Measurements from ENCODE around the gene MIER1.
"Not testable (repeated sequence)": the region's sequence is repeated elsewhere in the genome, so short reads cannot be mapped to it uniquely, and the experiment has no call there.

Gene MIER1

DNA sequence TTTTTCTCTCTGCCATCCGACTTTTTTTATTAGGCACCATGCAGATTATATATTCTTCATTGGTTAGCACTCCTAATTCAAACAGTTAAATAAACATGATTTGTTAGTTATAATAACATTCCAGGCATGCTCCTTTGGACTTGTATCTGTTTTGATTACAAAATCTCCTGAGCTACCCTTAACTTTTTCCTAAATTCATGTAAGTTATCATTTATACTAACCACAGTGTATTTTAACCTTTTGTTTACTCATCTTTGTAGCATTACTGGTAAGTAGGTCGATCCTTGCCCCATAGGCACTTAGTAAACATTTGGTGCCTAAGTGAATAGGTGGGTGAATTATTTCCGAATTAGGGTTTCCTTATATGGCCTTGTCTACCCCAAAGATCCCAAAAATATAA lies 43.8 kb downstream of the MIER1 start:
- Histone ChIP-seq H3K4me3 (ENCODE audit: low read length, poor library complexity, severe bottlenecking) (no peak overlapping the region), H3K27me3 (ENCODE audit: insufficient read depth, low read length, poor library complexity, severe bottlenecking) (no peaks in the 10 kb centered on the region), H3F3A (ENCODE audit: low read depth) (peaks cover 3% of the 10 kb centered on the region; the same call in 1 of the 2 replicates), H3K9ac (ENCODE audit: low read depth, low read length, poor library complexity, severe bottlenecking) (no peak overlapping the region), H3K36me3 (ENCODE audit: insufficient read depth, low read length) (peaks cover 81% of the 10 kb centered on the region), H3K9me2 (replicated peaks; ENCODE audit: low read depth, low read length) (no peaks in the 10 kb centered on the region), H3K79me2 (ENCODE audit: insufficient read depth, low read length) (no peaks in the 10 kb centered on the region), H4K20me1 (ENCODE audit: insufficient read depth, low read length, poor library complexity, severe bottlenecking) (no peaks in the 10 kb centered on the region), H3K4me2 (ENCODE audit: low read depth, low read length, poor library complexity, severe bottlenecking) (no peak overlapping the region), H2AFZ (ENCODE audit: low read length) (no peak overlapping the region), H3K4me1 (ENCODE audit: insufficient read depth, low read length, poor library complexity, severe bottlenecking) (no peaks in the 10 kb centered on the region), H3K9me3 (ENCODE audit: insufficient read depth, low read depth, low read length) (peaks cover 5% of the 10 kb centered on the region; the same call in 1 of the 2 replicates)
- TF ChIP-seq, protein P1, sequence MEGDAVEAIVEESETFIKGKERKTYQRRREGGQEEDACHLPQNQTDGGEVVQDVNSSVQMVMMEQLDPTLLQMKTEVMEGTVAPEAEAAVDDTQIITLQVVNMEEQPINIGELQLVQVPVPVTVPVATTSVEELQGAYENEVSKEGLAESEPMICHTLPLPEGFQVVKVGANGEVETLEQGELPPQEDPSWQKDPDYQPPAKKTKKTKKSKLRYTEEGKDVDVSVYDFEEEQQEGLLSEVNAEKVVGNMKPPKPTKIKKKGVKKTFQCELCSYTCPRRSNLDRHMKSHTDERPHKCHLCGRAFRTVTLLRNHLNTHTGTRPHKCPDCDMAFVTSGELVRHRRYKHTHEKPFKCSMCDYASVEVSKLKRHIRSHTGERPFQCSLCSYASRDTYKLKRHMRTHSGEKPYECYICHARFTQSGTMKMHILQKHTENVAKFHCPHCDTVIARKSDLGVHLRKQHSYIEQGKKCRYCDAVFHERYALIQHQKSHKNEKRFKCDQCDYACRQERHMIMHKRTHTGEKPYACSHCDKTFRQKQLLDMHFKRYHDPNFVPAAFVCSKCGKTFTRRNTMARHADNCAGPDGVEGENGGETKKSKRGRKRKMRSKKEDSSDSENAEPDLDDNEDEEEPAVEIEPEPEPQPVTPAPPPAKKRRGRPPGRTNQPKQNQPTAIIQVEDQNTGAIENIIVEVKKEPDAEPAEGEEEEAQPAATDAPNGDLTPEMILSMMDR (conservative IDR thresholded peaks at IDR 0.05; ENCODE audit: low read length): no peak
- TF ChIP-seq EZH2phosphoT487 (IDR thresholded peaks at IDR 0.05; ENCODE audit: borderline replicate concordance): no peak

DNA sequence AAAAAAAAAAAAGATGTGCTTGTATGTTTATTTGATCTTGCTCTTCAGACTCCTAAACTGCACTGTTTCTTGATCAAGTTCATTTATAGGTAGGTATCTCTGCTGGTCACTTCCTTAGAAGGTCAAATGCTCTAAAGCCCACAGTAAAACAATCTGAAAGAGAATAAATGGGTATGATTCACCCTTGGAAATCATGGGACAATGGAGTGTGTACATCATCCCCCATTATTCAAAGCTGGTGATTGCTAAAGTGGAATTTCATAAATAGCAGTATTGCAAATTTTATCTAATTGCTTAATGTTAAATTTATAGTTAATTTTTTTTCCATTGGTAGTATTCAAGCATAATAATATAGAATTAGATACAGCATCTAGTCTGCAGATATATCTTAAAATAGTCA lies 53.4 kb downstream of the MIER1 start:
- H2AFZ ChIP-seq (ENCODE audit: low read length): no peak overlapping the region
- no peak overlapping the region for H3K9ac ChIP-seq (ENCODE audit: low read depth, low read length, poor library complexity, severe bottlenecking)
- no peaks in the 10 kb centered on the region for H3K27me3 ChIP-seq (ENCODE audit: insufficient read depth, low read length, poor library complexity, severe bottlenecking)
- H3K9me3 ChIP-seq (ENCODE audit: insufficient read depth, low read depth, low read length): no peaks in the 10 kb centered on the region
- peaks cover 88% of the 10 kb centered on the region; the same call in 1 of the 2 replicates for H3K36me3 ChIP-seq (ENCODE audit: insufficient read depth, low read length)
- no peaks in the 10 kb centered on the region for H3K4me1 ChIP-seq (ENCODE audit: insufficient read depth, low read length, poor library complexity, severe bottlenecking)
- TF ChIP-seq, protein P1 (conservative IDR thresholded peaks at IDR 0.05; ENCODE audit: low read length): no peak
- no peak for TF ChIP-seq EZH2phosphoT487 (IDR thresholded peaks at IDR 0.05; ENCODE audit: borderline replicate concordance)
- H3K79me2 ChIP-seq (ENCODE audit: insufficient read depth, low read length): no peaks in the 10 kb centered on the region
- no peaks in the 10 kb centered on the region for H3K9me2 ChIP-seq (replicated peaks; ENCODE audit: low read depth, low read length)
- H3F3A ChIP-seq (ENCODE audit: low read depth): no peaks in the 10 kb centered on the region
- H4K20me1 ChIP-seq (ENCODE audit: insufficient read depth, low read length, poor library complexity, severe bottlenecking): no peaks in the 10 kb centered on the region
- H3K4me2 ChIP-seq (ENCODE audit: low read depth, low read length, poor library complexity, severe bottlenecking): no peak overlapping the region
- no peak overlapping the region for H3K4me3 ChIP-seq (ENCODE audit: low read length, poor library complexity, severe bottlenecking)

GRCh38 chr1:66979621-66980020 lies 54.8 kb downstream of the MIER1 start:
- H3K79me2 ChIP-seq (ENCODE audit: insufficient read depth, low read length); H3K27me3 ChIP-seq (ENCODE audit: insufficient read depth, low read length, poor library complexity, severe bottlenecking); H3K4me2 ChIP-seq (ENCODE audit: low read depth, low read length, poor library complexity, severe bottlenecking); H3K4me3 ChIP-seq (ENCODE audit: low read length, poor library complexity, severe bottlenecking); H3K4me1 ChIP-seq (ENCODE audit: insufficient read depth, low read length, poor library complexity, severe bottlenecking); H3K9me3 ChIP-seq (ENCODE audit: insufficient read depth, low read depth, low read length); H3K9me2 ChIP-seq (replicated peaks; ENCODE audit: low read depth, low read length); H3F3A ChIP-seq (ENCODE audit: low read depth); H2AFZ ChIP-seq (ENCODE audit: low read length); H3K9ac ChIP-seq (ENCODE audit: low read depth, low read length, poor library complexity, severe bottlenecking); H4K20me1 ChIP-seq (ENCODE audit: insufficient read depth, low read length, poor library complexity, severe bottlenecking): not testable (repeated sequence)
- peaks cover 89% of the 10 kb centered on the region for H3K36me3 ChIP-seq (ENCODE audit: insufficient read depth, low read length)

GRCh38 chr1:66980745-66981367 lies 56.1 kb downstream of the MIER1 start:
- Histone ChIP-seq H3K27me3 (ENCODE audit: insufficient read depth, low read length, poor library complexity, severe bottlenecking) (no peaks in the 10 kb centered on the region), H3K9me2 (replicated peaks; ENCODE audit: low read depth, low read length) (no peaks in the 10 kb centered on the region), H3K4me3 (ENCODE audit: low read length, poor library complexity, severe bottlenecking) (peak overlapping the region; percentile 63), H3K36me3 (ENCODE audit: insufficient read depth, low read length) (peaks cover 87% of the 10 kb centered on the region), H2AFZ (ENCODE audit: low read length) (no peak overlapping the region), H4K20me1 (ENCODE audit: insufficient read depth, low read length, poor library complexity, severe bottlenecking) (no peaks in the 10 kb centered on the region), H3K4me1 (ENCODE audit: insufficient read depth, low read length, poor library complexity, severe bottlenecking) (no peaks in the 10 kb centered on the region), H3K9ac (ENCODE audit: low read depth, low read length, poor library complexity, severe bottlenecking) (no peak overlapping the region), H3K4me2 (ENCODE audit: low read depth, low read length, poor library complexity, severe bottlenecking) (peak overlapping the region; percentile 50), H3K9me3 (ENCODE audit: insufficient read depth, low read depth, low read length) (no peaks in the 10 kb centered on the region), H3K79me2 (ENCODE audit: insufficient read depth, low read length) (no peaks in the 10 kb centered on the region), H3F3A (ENCODE audit: low read depth) (no peaks in the 10 kb centered on the region)
- TF ChIP-seq, protein P1 (conservative IDR thresholded peaks at IDR 0.05; ENCODE audit: low read length): no peak
- no peak for TF ChIP-seq EZH2phosphoT487 (IDR thresholded peaks at IDR 0.05; ENCODE audit: borderline replicate concordance)
